ENCODE data around the gene EIF2AK3. TPM values are rescaled to one million over a fixed set of nuclear protein-coding genes. Genes with fewer than 3 reads are reported as not detected.

EIF2AK3 gene
- total RNA-seq, 1 donor from 2014 or later, result 28.2 TPM

DNA sequence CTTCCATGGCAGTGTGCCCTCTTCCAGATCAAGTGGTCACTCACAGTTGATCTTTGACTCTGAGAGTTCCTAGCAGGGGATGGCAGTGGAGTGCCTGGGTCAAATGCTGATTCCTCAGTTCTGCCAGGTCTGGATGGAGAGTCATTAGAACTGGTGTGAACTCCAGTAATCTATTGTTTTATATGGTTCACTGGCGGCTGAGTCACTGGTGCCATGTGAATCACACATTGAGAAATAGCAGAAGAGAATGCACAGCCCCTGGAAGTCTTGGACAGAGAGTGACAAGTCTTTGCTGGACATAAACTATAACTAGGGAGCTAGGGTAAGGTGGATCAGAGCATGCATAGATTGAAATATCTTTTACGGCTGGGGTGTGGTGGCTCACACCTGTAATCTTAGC, 86.9 kb downstream of the EIF2AK3 start:
- peaks cover 29% of the 10 kb centered on the region for H3K27me3 Mint-ChIP-seq
- no peak overlapping the region for H3K27ac Mint-ChIP-seq
- H3K4me3 Mint-ChIP-seq, result no peak overlapping the region
- TF ChIP-seq, protein P1, sequence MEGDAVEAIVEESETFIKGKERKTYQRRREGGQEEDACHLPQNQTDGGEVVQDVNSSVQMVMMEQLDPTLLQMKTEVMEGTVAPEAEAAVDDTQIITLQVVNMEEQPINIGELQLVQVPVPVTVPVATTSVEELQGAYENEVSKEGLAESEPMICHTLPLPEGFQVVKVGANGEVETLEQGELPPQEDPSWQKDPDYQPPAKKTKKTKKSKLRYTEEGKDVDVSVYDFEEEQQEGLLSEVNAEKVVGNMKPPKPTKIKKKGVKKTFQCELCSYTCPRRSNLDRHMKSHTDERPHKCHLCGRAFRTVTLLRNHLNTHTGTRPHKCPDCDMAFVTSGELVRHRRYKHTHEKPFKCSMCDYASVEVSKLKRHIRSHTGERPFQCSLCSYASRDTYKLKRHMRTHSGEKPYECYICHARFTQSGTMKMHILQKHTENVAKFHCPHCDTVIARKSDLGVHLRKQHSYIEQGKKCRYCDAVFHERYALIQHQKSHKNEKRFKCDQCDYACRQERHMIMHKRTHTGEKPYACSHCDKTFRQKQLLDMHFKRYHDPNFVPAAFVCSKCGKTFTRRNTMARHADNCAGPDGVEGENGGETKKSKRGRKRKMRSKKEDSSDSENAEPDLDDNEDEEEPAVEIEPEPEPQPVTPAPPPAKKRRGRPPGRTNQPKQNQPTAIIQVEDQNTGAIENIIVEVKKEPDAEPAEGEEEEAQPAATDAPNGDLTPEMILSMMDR (IDR thresholded peaks at IDR 0.05), result no peak
- ChIA-PET CTCF (no interaction called here), POLR2A (no interaction called here)
- ATAC-seq (ENCODE audit: low read depth) (no peak), DNase-seq (no peak)
- H3K4me1 Mint-ChIP-seq, result no peaks in the 10 kb centered on the region
- H3K36me3 Mint-ChIP-seq (ENCODE audit: low read depth), result no peaks in the 10 kb centered on the region
- intact Hi-C loops (cut with micrococcal nuclease), result no loop called here
- H3K9me3 Mint-ChIP-seq, result peaks cover 7% of the 10 kb centered on the region

DNA sequence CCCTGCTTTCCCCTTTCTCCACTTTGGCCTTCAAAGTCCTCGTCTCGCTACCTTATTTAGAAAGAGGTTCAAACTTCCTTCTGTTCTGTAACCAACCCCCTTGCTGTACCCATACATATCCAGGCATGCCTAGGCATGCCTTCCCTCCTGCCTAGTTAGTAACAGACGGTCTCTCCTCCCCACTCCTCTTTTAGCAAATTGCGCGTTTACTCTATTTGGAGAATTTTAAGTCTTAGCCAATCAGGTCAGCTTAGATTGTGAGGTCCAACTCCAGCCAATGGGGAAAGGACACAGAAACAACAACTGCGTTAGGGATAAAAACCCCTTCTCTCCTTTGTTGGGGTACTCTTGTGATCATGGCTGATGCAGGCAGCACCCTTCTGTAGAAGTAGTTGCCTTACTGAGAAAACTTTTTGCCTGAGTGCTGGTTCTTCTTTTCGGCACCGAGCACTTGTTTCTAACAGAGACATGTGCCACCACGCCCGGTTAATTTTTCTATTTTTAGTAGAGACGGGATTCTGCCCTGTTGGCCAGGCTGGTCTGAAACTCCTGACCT, 88.8 kb downstream of the EIF2AK3 start:
- intact Hi-C loops (cut with micrococcal nuclease), result no loop called here
- H3K36me3 Mint-ChIP-seq (ENCODE audit: low read depth), result no peaks in the 10 kb centered on the region

DNA sequence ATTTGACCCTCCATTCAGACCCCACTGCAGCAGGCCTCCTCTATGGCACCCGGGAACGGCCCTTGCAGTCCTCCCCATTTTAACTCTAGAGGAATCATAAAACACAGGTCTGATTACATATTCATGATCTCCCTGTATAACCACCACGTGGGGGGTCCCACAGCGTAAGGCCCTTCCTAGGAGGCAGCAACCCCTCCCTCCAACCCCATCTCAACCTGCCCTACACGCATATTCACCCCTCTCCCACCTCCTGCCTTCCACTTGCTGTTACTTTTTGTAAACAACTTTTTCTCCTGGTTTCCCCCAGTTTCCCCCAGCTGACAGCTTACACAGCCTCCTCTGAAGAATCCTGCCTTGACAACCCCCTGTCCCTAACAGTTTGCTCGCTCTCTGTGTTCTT, 89.6 kb downstream of the EIF2AK3 start:
- POLR2A ChIA-PET, result no interaction called here
- Mint-ChIP-seq H3K9me3 (peaks cover 7% of the 10 kb centered on the region), H3K36me3 (ENCODE audit: low read depth) (no peaks in the 10 kb centered on the region), H3K27ac (no peak overlapping the region), H3K4me1 (no peaks in the 10 kb centered on the region), H3K4me3 (no peak overlapping the region), H3K27me3 (peaks cover 32% of the 10 kb centered on the region)
- CTCF ChIA-PET, result no interaction called here
- TF ChIP-seq, protein P1 (IDR thresholded peaks at IDR 0.05), result no peak
- DNase-seq (no peak), ATAC-seq (ENCODE audit: low read depth) (no peak)
- intact Hi-C loops (cut with micrococcal nuclease), result no loop called here

More for the DNA sequence above, 88.8 kb downstream of the EIF2AK3 start:
- no peak overlapping the region for H3K4me3 Mint-ChIP-seq
- peaks cover 7% of the 10 kb centered on the region for H3K9me3 Mint-ChIP-seq
- no peaks in the 10 kb centered on the region for H3K4me1 Mint-ChIP-seq
- CTCF ChIA-PET, result no interaction called here
- peaks cover 30% of the 10 kb centered on the region for H3K27me3 Mint-ChIP-seq
- POLR2A ChIA-PET, result no interaction called here
- DNase-seq (no peak), ATAC-seq (ENCODE audit: low read depth) (no peak)
- TF ChIP-seq, protein P1 (IDR thresholded peaks at IDR 0.05), result no peak
- H3K27ac Mint-ChIP-seq, result no peak overlapping the region

DNA sequence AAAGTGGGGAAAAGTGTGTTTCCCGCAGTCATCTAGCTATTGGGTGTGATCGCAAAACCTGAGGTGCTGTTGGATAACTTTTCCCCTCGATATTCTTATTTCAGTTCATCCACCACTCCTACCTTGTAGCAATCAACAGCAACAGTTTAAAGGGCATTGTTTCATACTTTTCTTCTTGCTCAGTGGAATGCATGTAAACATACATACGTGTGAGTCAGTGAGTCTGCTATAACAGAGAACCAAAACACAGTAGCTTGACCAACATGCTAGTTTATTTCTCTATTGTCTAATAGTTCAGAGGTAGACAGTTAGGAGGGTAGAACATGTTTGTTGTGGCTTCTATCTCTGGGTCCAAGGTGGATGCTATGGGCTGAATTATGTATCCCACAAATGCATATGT, 97.2 kb downstream of the EIF2AK3 start:
- ChIA-PET POLR2A (no interaction called here), CTCF (no interaction called here)
- ATAC-seq (ENCODE audit: low read depth) (no peak), DNase-seq (no peak)
- Mint-ChIP-seq H3K27ac (no peak overlapping the region), H3K36me3 (ENCODE audit: low read depth) (no peaks in the 10 kb centered on the region), H3K27me3 (peaks cover 9% of the 10 kb centered on the region), H3K4me1 (no peaks in the 10 kb centered on the region), H3K4me3 (no peak overlapping the region), H3K9me3 (no peaks in the 10 kb centered on the region)
- TF ChIP-seq, protein P1 (IDR thresholded peaks at IDR 0.05), result no peak
- intact Hi-C loops (cut with micrococcal nuclease), result no loop called here

DNA sequence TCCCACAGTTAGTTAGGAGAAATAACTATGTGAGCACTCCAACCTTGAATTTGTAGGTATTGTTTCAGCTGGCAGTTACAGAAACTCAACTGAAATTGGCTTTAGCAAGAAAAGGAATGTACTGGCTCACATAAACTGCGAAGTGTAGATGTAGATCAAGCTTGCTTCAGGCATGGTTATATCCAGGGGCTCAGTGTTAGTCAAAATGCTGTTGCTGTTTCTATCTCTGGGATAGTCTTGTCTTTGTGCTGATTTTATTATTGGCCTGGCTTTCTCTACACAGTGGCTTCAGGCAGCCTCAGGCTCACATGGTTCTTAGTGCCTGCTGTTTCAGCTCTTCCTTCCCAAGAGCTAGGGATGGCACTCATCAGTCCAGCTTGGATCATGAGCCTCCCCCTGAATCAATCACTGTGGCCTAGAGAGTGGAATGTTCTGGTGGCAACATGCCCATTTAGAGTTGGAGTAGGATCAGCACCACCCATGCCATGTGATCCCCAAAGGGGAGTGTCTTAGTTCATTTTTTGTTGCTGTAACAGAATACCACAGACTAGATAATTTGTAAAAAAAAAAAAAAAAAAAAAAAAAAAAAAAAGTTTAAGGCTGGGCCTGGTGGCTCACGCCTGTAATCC, 105.7 kb downstream of the EIF2AK3 start:
- Mint-ChIP-seq H3K9me3 (no peaks in the 10 kb centered on the region), H3K27ac (no peak overlapping the region), H3K27me3 (peaks cover 4% of the 10 kb centered on the region), H3K36me3 (ENCODE audit: low read depth) (no peaks in the 10 kb centered on the region), H3K4me1 (no peaks in the 10 kb centered on the region), H3K4me3 (no peak overlapping the region)
- DNase-seq (no peak), ATAC-seq (ENCODE audit: low read depth) (no peak)
- intact Hi-C loops (cut with micrococcal nuclease), result no loop called here
- POLR2A ChIA-PET, result no interaction called here
- TF ChIP-seq, protein P1 (IDR thresholded peaks at IDR 0.05), result no peak
- CTCF ChIA-PET, result no interaction called here
